Activated B cell treated with CpG ODN at 0.5 μM for 24 hours (primary cell): ENCODE results near the gene PANK4. TPM values are rescaled to one million over a fixed set of nuclear protein-coding genes. Genes with fewer than 3 reads are reported as not detected.

Source experiments
- ATAC-seq: fragments of 200-7000 bp; cut with Tn5 transposase; one replicate; pipeline ENCODE4 v1.10.0; 2021; ENCODE audit warnings: low read depth, mild to moderate bottlenecking, moderate library complexity
- CTCF ChIA-PET: fragments of 350-600 bp; sonication (Branson Sonifier 250); formaldehyde crosslinking; loops from one replicate; lab custom pipeline; 2021; ENCODE audit warnings: antibody characterized with exemption; lab: Charles Lee
- POLR2A ChIA-PET: fragments of 350-600 bp; sonication (Branson Sonifier 250); formaldehyde crosslinking; loops from one replicate; lab custom pipeline; 2021; ENCODE audit warnings: antibody characterized with exemption; lab: Charles Lee
- DNase-seq: peaks from one replicate; pipeline ENCODE4 v3.0.0; 2022
- H3K27ac Mint-ChIP-seq: one replicate; pipeline ENCODE4 v1.8.0; 2020; ENCODE audit warnings: mixed read lengths
- H3K27me3 Mint-ChIP-seq: one replicate; pipeline ENCODE4 v1.8.0; 2021; ENCODE audit warnings: mixed read lengths
- H3K36me3 Mint-ChIP-seq: one replicate; pipeline ENCODE4 v1.8.0; 2021; ENCODE audit warnings: low read depth, mixed read lengths
- H3K4me1 Mint-ChIP-seq: one replicate; pipeline ENCODE4 v1.8.0; 2021; ENCODE audit warnings: mixed read lengths
- H3K4me3 Mint-ChIP-seq: one replicate; pipeline ENCODE4 v1.8.0; 2020; ENCODE audit warnings: mild to moderate bottlenecking, mixed read lengths
- H3K9me3 Mint-ChIP-seq: one replicate; pipeline ENCODE4 v1.8.0; 2020; ENCODE audit warnings: mixed read lengths
- intact Hi-C: fragments of 100-400 bp; cut with micrococcal nuclease; formaldehyde crosslinking; loops from one replicate; pipeline ENCODE4 v1.15.1; 2024
- total RNA-seq: library from RNA; stranded (reverse); gene quantifications from 2 replicates; pipeline ENCODE4 v1.2.3, GENCODE V29; 2022
- TF ChIP-seq, protein P1 (sequence below): fragments of 200-600 bp; IDR thresholded peaks from one replicate; pipeline ENCODE4 v1.8.0; 2022; ENCODE audit warnings: antibody characterized with exemption, mild to moderate bottlenecking

PANK4 gene
- total RNA-seq, 1 donor from 2014 or later = 54.0 TPM

DNA sequence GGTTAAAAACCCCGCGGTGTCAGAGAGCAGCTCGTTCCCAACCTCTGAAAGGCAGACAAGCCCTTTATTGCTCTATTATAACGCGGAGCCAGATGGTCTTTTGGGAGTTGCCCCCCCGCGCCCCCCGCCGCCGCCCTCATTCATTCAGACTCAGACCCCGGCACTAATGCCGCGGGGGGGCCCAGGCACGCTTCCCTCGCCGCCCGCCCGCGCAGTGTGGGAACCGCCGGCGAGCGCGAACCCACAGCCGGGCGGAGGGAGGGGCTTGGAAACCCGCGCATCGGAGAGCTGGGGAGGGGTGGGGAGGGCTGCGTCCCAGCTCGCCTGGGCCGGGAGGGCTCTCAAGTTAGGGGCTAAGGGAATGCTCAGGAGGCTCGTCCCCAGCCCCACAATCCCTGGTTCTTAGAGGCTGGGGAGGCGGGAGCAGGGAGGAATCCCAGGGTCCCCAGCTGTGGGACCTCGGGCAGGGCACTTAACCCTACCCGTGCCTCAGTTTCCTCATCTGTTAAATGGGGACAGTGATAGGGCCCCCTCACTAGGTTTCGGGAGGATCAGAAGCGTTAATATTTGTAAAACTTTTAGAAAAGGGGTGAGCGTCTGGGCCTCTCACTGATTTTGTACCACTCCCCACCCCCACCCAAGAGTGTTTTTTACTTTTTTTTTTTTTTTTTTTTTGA lies 14.6 kb upstream of the PANK4 start:
- Mint-ChIP-seq H3K4me1 (peaks cover 2% of the 10 kb centered on the region), H3K27ac (no peak overlapping the region), H3K36me3 (no peaks in the 10 kb centered on the region), H3K27me3 (peaks cover 6% of the 10 kb centered on the region), H3K4me3 (no peak overlapping the region), H3K9me3 (no peaks in the 10 kb centered on the region)
- intact Hi-C loops = no loop called here
- no peak for DNase-seq
- TF ChIP-seq, protein P1, sequence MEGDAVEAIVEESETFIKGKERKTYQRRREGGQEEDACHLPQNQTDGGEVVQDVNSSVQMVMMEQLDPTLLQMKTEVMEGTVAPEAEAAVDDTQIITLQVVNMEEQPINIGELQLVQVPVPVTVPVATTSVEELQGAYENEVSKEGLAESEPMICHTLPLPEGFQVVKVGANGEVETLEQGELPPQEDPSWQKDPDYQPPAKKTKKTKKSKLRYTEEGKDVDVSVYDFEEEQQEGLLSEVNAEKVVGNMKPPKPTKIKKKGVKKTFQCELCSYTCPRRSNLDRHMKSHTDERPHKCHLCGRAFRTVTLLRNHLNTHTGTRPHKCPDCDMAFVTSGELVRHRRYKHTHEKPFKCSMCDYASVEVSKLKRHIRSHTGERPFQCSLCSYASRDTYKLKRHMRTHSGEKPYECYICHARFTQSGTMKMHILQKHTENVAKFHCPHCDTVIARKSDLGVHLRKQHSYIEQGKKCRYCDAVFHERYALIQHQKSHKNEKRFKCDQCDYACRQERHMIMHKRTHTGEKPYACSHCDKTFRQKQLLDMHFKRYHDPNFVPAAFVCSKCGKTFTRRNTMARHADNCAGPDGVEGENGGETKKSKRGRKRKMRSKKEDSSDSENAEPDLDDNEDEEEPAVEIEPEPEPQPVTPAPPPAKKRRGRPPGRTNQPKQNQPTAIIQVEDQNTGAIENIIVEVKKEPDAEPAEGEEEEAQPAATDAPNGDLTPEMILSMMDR = no peak
- ChIA-PET CTCF (no interaction called here), POLR2A (interaction anchor here (0.6 to 1.4 kb wide), 4 partner anchors 15 to 45 kb away, joined by 3 to 5 read pairs (median 3); partner anchors contain the start of genes PANK4 and PRXL2B)
- ATAC-seq = no peak

DNA sequence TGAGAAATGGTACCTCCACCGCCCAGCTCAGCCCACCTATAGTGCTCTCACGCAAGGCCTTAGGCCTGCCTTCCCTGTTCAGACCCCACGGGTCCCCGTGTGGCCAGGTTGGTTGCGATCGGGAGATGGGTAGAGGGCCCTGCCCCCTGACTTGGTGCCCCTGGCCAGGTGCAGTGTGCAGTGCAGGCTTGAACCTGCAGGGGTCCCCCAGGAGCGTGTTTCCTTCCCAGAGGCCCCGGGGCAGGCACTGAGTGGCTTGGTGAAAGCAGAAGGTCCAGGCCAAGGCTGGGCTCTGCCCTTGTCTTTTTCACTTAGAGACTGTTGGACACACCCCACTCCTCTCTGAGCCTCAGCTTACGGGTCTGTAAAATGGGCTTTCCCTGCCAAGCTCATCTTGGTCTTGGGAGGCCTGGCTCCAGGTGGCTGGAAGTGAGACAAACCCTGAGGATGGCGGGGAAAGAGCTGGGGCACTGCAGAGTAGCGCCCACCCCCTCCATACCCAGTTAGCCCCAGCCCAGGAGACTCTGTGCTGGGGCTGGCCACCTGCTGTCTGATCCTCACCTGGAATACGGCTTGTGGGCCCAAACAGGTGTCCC lies 13.0 kb upstream of the PANK4 start:
- Mint-ChIP-seq H3K27me3 (peaks cover 8% of the 10 kb centered on the region), H3K27ac (no peak overlapping the region), H3K36me3 (no peaks in the 10 kb centered on the region), H3K4me3 (no peak overlapping the region), H3K4me1 (peaks cover 2% of the 10 kb centered on the region), H3K9me3 (no peaks in the 10 kb centered on the region)
- intact Hi-C loops = no loop called here
- ChIA-PET POLR2A (interaction anchor here (1.1 kb wide), 1 partner anchor 13 kb away, joined by 4 read pairs; the partner anchor contains the start of gene PANK4), CTCF (no interaction called here)
- DNase-seq (no peak), ATAC-seq (peak; percentile 77)
- TF ChIP-seq, protein P1 = no peak

DNA sequence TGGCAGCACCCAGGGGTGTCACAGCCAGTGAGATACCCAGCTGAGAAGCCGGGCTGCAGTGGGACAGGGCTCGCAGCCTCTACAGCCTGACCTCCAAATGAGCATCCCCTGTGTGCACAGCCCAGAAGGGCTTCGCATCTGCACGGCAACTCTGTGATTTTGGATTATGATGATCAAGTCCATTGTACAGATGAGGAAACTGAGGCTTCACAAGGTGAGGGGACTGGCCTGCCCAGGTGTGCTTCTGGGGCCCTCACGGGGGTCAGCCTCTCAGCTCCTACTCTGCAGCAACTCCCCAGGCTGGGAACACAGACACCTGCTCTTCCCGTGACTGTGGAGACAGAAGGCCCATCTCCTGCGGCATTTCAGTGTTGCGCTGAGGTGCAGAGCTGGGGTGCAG lies 12.5 kb upstream of the PANK4 start:
- H3K36me3 Mint-ChIP-seq = no peaks in the 10 kb centered on the region
- H3K27me3 Mint-ChIP-seq = peaks cover 11% of the 10 kb centered on the region
- ChIA-PET CTCF (no interaction called here), POLR2A (interaction anchor here (1.1 kb wide), 1 partner anchor 13 kb away, joined by 4 read pairs; the partner anchor contains the start of gene PANK4)
- no peak overlapping the region for H3K4me3 Mint-ChIP-seq
- intact Hi-C loops = no loop called here
- ATAC-seq (no peak), DNase-seq (no peak)
- peaks cover 2% of the 10 kb centered on the region for H3K4me1 Mint-ChIP-seq
- no peaks in the 10 kb centered on the region for H3K9me3 Mint-ChIP-seq
- TF ChIP-seq, protein P1 = no peak
- no peak overlapping the region for H3K27ac Mint-ChIP-seq

DNA sequence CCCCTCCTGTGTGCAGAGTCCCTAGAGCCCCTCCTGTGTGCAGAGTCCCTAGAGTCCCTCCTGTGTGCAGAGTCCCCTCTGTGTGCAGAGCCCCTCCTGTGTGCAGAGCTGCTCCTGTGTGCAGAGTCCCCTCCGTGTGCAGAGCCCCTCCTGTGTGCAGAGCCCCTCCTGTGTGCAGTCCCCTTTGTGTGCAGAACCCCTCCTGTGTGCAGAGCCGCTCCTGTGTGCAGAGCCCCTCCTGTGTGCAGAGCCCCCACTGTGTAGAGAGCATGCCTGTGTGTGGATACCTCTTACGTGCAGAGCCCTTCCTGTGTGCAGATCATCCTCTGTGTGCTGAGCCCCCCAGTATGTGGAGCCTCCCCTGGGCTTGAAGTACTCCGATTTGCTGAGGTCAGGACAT lies 12.0 kb upstream of the PANK4 start:
- Mint-ChIP-seq H3K9me3 (no peaks in the 10 kb centered on the region), H3K27ac (no peak overlapping the region), H3K36me3 (no peaks in the 10 kb centered on the region), H3K4me1 (peaks cover 2% of the 10 kb centered on the region), H3K27me3 (peaks cover 12% of the 10 kb centered on the region), H3K4me3 (no peak overlapping the region)
- POLR2A ChIA-PET = interaction anchor here (1.0 to 1.1 kb wide), 2 partner anchors 12 to 119 kb away, joined by 4 to 5 read pairs; partner anchors contain the start of gene PANK4
- TF ChIP-seq, protein P1 = no peak
- DNase-seq (no peak), ATAC-seq (no peak)
- intact Hi-C loops = no loop called here
- CTCF ChIA-PET = no interaction called here

DNA sequence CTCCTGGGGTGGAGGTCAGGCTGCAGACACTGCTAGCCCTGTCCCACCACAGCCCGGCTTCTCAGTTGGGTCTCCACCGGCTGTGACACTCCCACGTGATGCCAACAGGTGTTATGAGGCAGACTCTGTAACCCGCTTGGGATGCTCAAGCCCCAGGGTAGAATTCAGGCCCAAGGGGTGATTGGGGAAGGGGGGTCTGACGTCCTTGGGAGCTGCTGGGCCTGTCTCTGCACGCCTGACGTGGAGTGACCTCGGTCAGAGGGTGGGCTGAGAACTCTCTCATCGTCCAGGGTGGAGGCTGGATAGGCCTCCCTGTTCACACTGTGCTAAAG lies 11.4 kb upstream of the PANK4 start:
- intact Hi-C loops = no loop called here
- CTCF ChIA-PET = no interaction called here
- peaks cover 2% of the 10 kb centered on the region for H3K4me1 Mint-ChIP-seq
- H3K9me3 Mint-ChIP-seq = no peaks in the 10 kb centered on the region
- H3K27me3 Mint-ChIP-seq = peaks cover 15% of the 10 kb centered on the region
- no peak for DNase-seq
- H3K27ac Mint-ChIP-seq = no peak overlapping the region
- POLR2A ChIA-PET = interaction anchor here (1.0 kb wide), 1 partner anchor 119 kb away, joined by 5 read pairs; no protein-coding TSS in a partner anchor
- ATAC-seq = no peak
- TF ChIP-seq, protein P1 = no peak
- no peak overlapping the region for H3K4me3 Mint-ChIP-seq
- no peaks in the 10 kb centered on the region for H3K36me3 Mint-ChIP-seq
